ENCODE results near the gene CAMK1D.
"Not testable (repeated sequence)": the region's sequence is repeated elsewhere in the genome, so short reads cannot be mapped to it uniquely, and the experiment has no call there.

CAMK1D gene

GRCh38 chr10:12540341-12540781 is 191.0 kb downstream of the CAMK1D start:
- H3K36me3 Mint-ChIP-seq (ENCODE audit: low read depth): no peaks in the 10 kb centered on the region
- H3K9me3 Mint-ChIP-seq: peaks cover 9% of the 10 kb centered on the region
- no peak for TF ChIP-seq CTCF (IDR thresholded peaks at IDR 0.05; ENCODE audit: unreplicated experiment in 3 of 3)
- H3K4me3 Mint-ChIP-seq: no peak overlapping the region
- peaks cover 4% of the 10 kb centered on the region for H3K27me3 Mint-ChIP-seq (ENCODE audit: low read depth)
- H3K27ac Mint-ChIP-seq: peak overlapping the region; percentile 3 to 23 (median 4)
- peaks cover 24% of the 10 kb centered on the region for H3K4me1 Mint-ChIP-seq

- H3K4me1 Mint-ChIP-seq: peaks cover 24% of the 10 kb centered on the region
- H3K36me3 Mint-ChIP-seq (ENCODE audit: low read depth): no peaks in the 10 kb centered on the region
- H3K27ac Mint-ChIP-seq: peak overlapping the region in 1 of 3 experiments; percentile 56
- no peak overlapping the region for H3K4me3 Mint-ChIP-seq
- H3K9me3 Mint-ChIP-seq: peaks cover 14% of the 10 kb centered on the region
- peaks cover 4% of the 10 kb centered on the region for H3K27me3 Mint-ChIP-seq (ENCODE audit: low read depth)
- no peak for TF ChIP-seq CTCF (IDR thresholded peaks at IDR 0.05; ENCODE audit: unreplicated experiment in 3 of 3)
Observed at GRCh38 chr10:12541446-12542067, 192.2 kb downstream of the CAMK1D start.

GRCh38 chr10:12542133-12542670 is 192.9 kb downstream of the CAMK1D start:
- H3K9me3 Mint-ChIP-seq: peaks cover 14% of the 10 kb centered on the region
- no peaks in the 10 kb centered on the region for H3K36me3 Mint-ChIP-seq (ENCODE audit: low read depth)
- H3K27me3 Mint-ChIP-seq (ENCODE audit: low read depth): peaks cover 4% of the 10 kb centered on the region
- H3K27ac Mint-ChIP-seq: no peak overlapping the region
- TF ChIP-seq CTCF (IDR thresholded peaks at IDR 0.05; ENCODE audit: unreplicated experiment in 3 of 3): no peak
- H3K4me1 Mint-ChIP-seq: peaks cover 24% of the 10 kb centered on the region
- H3K4me3 Mint-ChIP-seq: no peak overlapping the region

GRCh38 chr10:12543589-12543988 is 194.2 kb downstream of the CAMK1D start:
- peaks cover 4% of the 10 kb centered on the region for H3K27me3 Mint-ChIP-seq (ENCODE audit: low read depth)
- H3K27ac Mint-ChIP-seq: no peak overlapping the region
- peaks cover 14% of the 10 kb centered on the region for H3K4me1 Mint-ChIP-seq
- peaks cover 14% of the 10 kb centered on the region for H3K9me3 Mint-ChIP-seq
- H3K4me3 Mint-ChIP-seq: no peak overlapping the region
- H3K36me3 Mint-ChIP-seq (ENCODE audit: low read depth): no peaks in the 10 kb centered on the region
- no peak for TF ChIP-seq CTCF (IDR thresholded peaks at IDR 0.05; ENCODE audit: unreplicated experiment in 3 of 3)

GRCh38 chr10:12546160-12546802 is 196.9 kb downstream of the CAMK1D start:
- H3K4me1 Mint-ChIP-seq; H3K4me3 Mint-ChIP-seq; H3K36me3 Mint-ChIP-seq (ENCODE audit: low read depth); H3K27me3 Mint-ChIP-seq (ENCODE audit: low read depth); H3K27ac Mint-ChIP-seq: not testable (repeated sequence)
- peaks cover 19% of the 10 kb centered on the region for H3K9me3 Mint-ChIP-seq

GRCh38 chr10:12547301-12547771 is 198.0 kb downstream of the CAMK1D start:
- no peak for TF ChIP-seq CTCF (IDR thresholded peaks at IDR 0.05; ENCODE audit: unreplicated experiment in 3 of 3)
- peaks cover 22% of the 10 kb centered on the region for H3K9me3 Mint-ChIP-seq
- no peaks in the 10 kb centered on the region for H3K36me3 Mint-ChIP-seq (ENCODE audit: low read depth)
- no peak overlapping the region for H3K4me3 Mint-ChIP-seq
- H3K4me1 Mint-ChIP-seq: peaks cover 5% of the 10 kb centered on the region
- H3K27ac Mint-ChIP-seq: peak overlapping the region in 1 of 3 experiments; percentile 40
- H3K27me3 Mint-ChIP-seq (ENCODE audit: low read depth): no peaks in the 10 kb centered on the region
